GM10847 (cell line): ENCODE results near the gene UBAC1.

Source experiments
- POLR2A ChIP-seq: IDR thresholded peaks from 2 replicates; pipeline ENCODE4 v1.6.1; 2011; ENCODE audit not compliant: insufficient read length; ENCODE audit errors: extremely low read depth

The UBAC1 gene

DNA sequence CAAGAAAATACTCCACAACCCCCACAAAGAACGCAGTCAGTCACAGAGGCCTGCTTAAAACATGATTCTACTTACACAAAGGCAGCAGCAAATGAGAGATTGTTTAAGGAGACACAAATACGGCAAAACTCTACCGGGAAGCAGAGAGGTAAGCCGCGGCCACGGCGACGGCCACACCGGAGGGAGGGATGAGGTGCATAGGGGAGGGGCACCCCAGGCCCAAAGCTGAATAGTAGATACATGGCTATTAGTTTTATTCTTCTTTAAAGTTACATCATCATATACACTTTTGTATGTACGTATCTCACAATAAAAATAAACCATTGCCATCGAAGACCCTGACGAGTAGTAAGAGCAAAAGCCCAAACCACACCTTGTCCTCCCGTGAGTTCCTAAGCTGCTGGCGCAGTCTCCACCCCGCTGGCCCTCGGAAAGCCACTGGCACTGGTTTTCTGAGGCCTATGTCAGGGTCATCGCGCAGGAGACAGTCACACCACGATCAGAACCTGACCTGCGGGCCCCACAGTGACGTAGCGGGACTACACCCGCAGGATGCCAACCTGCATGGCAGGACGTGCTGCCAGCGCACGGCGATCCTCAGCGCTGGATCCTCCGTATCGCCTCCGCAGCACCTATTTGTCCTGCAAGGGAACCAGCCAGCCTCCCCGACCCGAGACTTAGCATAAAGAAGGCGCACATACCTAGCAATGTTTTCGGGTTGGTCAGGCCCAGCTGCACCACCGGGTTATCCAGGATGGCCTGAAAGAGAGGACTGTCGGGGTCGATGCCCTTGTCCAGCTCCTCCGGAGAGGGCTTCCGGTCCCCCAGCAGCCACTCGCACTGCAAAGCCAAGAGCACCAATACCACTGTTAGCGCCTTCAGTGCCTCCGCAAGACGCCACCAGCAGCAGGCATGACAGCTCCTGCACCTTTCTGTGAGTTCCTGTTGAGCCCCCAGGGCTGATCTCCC lies 23.4 kb downstream of the UBAC1 start:
- TF ChIP-seq POLR2A: no peak

GRCh38 chr9:135933114-135933513 lies 28.1 kb downstream of the UBAC1 start:
- TF ChIP-seq POLR2A: no peak

DNA sequence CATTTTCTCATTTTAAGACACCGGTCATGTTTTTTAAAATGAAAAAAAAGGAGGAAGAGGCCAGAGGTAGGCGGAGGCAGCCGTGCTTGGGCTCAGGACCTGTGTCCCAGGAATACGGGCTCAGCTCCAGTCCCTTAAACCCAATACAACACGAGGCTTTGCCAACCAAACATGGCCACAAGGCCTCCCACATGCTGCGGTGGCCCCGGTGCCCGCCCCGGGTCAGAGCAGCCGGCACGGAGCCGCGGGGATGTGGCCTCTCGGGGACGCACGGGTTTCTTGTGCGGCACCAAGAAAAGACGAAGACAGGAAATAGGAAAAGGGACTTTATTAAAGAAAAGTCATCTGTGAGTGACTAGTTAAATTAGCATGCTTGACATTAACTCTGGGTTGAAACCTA lies 28.5 kb downstream of the UBAC1 start:
- no peak for TF ChIP-seq POLR2A

DNA sequence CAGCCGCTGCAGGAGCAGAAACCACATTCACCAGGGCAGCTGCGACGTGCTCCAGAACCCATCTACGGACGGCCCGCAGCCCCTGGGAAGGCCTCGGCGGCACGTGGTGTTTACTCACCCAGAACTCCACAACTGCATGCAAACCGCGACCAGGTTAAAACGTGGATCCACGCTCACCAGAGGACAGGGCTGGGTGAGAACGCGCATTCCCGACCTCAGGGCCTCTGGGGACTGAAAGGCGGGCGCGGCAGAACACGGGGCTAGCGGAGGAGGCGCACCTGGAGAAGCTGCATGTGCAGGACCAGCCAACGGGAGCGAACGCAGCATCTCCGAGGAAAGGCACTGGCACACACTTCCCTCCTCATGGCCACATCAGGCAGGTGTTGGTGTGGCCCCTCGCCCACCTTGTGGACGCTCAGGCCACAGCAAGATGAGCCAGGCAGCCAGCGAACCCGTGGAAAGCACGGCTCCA lies 29.8 kb downstream of the UBAC1 start:
- TF ChIP-seq POLR2A: no peak

DNA sequence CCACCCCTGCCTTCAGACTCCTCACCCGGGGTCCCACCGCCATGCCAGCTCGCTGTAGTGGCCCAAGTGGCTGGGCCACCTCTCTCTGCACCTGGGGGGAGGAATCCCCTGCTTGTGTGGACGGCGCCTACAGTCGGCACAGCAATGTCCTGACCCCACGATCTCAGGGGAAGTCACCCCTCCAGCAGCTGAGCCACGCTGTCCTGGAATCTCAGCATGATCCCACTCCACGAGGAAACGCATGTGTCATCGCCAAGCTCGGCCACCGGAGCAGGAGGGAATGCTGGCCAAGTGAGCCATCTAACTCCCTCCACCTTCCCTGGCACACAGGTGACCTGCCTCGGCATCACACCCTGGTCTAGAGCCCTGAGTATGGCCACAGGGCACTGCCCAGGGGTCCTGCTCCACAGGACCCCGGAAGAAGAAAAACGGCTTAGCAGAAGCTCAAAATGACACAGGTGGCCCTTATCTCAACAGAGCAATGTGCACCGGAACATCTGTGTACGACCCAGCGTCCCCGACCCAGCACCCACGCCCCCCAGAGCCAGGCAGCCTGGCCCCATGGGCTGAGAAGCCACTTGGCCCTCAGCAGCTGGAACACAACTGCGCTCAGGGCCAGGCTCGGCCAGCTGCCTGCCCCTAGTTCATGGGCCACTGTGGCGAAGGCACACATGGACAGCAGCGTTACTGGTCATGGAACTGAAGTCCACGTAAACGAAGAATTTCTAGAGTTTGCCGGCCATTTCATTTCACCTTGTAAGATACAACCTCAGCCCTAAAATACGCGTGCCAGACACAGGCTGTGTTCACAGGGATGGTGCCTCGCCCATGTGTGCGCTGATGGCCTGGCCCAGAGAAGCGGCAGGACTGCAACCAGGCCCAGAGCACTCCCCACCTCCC lies 30.5 kb downstream of the UBAC1 start:
- TF ChIP-seq POLR2A: no peak

DNA sequence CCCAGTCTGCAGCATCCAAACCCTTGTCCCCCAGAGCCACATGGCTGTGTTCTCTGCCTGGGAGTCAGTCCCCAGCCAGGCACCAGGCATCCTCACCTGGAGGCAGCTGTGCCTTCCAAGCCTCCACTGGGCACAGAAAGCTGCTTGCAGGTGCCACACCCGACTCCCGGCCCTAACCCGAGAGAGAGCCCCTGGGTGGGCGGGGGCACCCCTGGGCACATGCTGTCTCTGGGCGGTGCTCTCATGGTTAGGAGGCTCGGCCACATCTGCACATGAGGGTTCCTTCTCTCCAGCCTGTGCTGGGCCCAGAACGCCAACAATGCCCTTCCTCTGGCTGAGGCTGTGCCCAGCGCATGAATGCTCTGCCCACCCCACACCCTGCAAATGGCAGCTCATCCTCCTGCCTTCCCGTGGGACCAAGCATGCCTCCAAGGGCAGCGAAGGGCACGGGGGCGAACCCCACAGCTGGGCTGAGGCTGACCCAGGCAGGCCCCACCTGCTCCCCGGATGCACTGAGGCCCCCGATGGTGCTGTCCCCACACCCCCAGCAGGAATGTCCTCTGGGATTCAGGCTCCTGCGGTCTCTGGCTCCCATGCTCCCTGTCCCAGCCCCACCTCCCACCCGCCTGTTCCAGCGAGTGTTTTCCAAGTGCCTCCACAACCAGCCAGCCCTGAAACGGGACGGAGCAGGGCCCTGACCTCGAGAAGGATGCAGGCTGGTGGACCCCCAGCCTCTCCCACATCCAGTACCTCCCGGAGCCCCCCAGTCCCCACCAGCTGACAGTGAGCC lies 31.3 kb downstream of the UBAC1 start:
- TF ChIP-seq POLR2A: no peak

GRCh38 chr9:135928731-135929655 lies 32.2 kb downstream of the UBAC1 start:
- TF ChIP-seq POLR2A: no peak

- no peak for TF ChIP-seq POLR2A
These were observed 33.0 kb downstream of the UBAC1 start for GRCh38 chr9:135928074-135928730.

- no peak for TF ChIP-seq POLR2A
These were observed 33.8 kb downstream of the UBAC1 start for GRCh38 chr9:135927195-135928013.

- no peak for TF ChIP-seq POLR2A
These were observed 34.6 kb downstream of the UBAC1 start for GRCh38 chr9:135926402-135927194.

- TF ChIP-seq POLR2A: no peak
These were observed 35.6 kb downstream of the UBAC1 start for GRCh38 chr9:135925496-135926133.
